Right lung (tissue), 5 donors: ENCODE measurements around the gene CADPS2. TPM values are rescaled to one million over a fixed set of nuclear protein-coding genes. Genes with fewer than 3 reads are reported as not detected.

Source experiments
- DNase-seq, 2 donors: peaks; one replicate each; pipeline ENCODE4 v3.0.0-alpha.2; 2013
- polyA plus RNA-seq, 5 donors: library from polyadenylated mRNA; unstranded; fragments of 120-200 nt; gene quantifications; one replicate each; pipeline versions ENCODE4 v1.2.1 to v1.2.3, GENCODE V29; 2013; ENCODE audit warnings: inconsistent platforms in 1 of 5, low replicate concordance in 1 of 5; ENCODE audit not compliant: insufficient read length in 5 of 5, insufficient read depth in 1 of 5

CADPS2 gene
- polyA plus RNA-seq, 5 donors: 53.5 to 79.9 (median 73.9) TPM

DNA sequence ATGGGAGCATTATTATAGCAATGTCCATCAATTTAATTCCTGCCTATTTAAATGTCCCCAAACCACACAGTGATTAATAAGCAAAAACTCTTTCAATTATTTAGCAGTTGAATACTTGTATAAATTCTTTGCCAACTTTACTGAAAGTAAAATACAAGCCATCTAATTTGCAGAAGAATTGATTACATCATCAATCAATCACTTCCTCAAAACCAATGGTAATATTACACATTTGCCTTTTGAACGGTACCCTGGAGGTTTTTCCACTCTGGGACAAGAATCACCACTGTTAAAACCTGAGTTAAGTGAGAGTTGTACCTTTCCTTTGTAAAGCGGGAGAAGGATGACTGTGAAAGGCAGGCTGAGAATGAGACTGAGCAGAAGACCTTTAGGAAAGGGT is 280.3 kb downstream of the CADPS2 start:
- no peak for DNase-seq

DNA sequence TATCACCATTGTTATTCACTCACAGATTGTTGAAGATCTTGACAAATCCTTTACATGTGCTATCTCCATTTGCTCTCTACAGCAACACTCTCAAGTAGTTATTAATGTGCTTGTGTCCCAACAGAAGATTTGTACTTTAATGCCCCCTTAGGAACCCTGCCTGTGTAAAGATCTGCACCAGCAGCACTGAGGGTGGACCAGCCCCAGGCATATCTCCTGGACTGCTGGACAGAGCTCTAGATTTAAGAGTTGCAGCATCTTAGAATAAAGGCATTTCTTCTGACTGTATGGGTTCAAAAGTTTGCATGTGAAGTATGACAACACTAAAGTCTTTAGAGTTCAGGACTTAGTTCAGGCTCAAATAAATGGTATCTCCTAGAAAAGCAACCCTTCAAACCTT is 282.0 kb downstream of the CADPS2 start:
- no peak for DNase-seq

DNA sequence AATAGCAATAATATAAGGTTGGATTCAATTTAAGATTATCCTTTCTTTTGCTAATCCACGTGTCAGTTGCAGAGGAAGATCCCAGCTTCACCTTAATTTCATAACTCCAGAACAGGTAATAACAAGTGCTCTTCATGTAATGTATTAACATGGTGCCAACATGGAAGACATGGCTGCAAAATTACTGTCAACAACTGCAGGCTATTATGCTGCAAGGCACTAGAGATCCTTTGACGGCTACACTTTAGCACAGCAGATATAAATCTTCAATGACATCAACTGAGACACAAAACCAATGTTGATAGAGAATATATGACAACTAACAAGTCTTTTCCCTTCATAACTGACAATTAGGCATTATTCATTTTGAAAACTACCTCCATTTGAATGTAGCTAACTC is 283.5 kb downstream of the CADPS2 start:
- DNase-seq: no peak

DNA sequence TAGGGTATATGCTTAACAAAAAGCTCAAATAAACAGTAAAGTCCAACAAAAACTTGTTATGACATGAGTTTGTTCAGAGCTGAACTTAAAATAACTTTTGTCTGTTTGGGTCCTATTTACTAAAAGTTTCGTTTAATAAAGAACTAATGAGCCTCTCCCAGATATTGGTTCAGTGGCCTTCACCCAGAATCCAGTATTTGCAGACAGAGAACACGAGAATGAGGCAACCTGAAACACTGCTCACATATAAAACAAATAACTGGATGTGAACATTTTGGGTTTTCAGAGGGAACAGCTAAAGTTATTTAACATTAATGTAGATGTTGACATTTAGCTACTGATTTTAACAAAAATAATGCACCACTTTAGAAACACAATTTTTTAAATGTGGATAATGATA is 285.6 kb downstream of the CADPS2 start:
- DNase-seq: no peak

DNA sequence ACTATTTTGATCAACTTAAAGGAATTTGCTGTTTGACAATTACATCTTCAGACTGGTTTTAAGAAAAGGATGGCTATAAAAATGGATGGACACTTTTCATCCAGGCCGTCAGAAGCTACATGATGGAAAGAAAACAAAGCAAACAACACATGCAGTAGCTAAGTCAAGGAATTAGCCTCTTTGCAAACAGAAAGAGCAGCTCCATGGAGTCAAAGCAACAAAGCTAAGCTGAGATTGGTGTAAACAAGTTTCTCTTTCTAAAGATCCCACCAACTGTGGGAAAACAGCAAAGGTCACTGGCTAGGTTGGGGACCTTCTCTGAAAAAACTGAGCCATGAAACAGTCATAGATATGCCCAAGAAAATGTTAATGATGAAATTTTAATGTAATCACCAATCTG is 286.2 kb downstream of the CADPS2 start:
- no peak for DNase-seq

DNA sequence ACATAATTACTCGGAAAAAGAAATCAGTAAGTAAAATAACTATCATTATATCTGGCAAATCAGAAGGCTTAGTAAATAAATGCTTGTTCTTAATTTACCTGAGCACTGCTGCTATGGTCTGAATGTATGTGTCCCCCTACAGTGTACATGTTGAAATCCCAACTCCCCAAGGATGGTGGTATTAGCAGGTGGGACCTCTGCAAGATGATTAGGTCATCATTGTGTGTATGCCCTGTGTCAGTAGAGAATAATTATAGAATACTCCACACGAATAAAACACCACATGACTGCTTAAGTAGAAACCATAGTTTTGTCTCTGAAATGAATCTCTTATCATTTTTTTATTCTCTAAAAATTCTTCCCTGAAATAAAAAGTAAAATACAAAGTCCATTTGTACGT is 289.0 kb downstream of the CADPS2 start:
- DNase-seq: no peak

DNA sequence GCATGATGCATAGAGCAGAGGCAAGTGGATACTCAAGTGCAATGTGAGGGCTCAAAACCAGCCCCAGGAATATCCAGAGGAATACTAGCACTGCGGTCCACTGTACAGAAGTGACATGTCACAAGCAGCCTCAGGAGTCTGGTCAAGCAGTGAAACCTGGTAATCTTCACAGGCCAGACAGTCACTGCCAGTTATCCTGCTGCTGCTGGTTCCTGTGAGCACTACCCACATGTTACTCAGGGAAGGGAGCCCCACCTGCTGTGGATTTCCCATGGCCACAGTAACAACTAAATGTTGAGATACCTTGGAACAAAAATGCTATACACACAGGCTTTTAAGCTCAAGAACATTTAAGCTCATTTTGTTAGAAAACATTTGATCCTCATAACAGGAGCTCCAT is 290.4 kb downstream of the CADPS2 start:
- DNase-seq: no peak

DNA sequence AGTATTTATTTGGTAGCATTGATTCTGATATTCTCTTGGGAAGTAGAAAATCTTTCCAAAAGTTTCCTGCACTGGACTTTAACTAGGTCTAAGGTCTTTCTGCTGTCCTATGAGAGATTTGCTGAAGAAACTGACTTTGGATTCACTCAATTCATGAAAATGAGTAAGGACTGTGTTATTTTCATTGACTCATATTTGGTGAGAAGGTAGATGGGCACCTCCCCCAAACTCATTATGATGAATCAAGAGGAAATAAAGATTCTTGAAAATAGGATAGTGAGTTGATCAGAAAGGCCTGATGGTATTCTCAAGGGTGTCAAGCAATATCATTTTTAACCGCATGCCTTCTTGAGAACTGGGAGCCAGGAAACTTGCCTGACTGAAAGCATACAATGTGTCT is 297.6 kb downstream of the CADPS2 start:
- no peak for DNase-seq

DNA sequence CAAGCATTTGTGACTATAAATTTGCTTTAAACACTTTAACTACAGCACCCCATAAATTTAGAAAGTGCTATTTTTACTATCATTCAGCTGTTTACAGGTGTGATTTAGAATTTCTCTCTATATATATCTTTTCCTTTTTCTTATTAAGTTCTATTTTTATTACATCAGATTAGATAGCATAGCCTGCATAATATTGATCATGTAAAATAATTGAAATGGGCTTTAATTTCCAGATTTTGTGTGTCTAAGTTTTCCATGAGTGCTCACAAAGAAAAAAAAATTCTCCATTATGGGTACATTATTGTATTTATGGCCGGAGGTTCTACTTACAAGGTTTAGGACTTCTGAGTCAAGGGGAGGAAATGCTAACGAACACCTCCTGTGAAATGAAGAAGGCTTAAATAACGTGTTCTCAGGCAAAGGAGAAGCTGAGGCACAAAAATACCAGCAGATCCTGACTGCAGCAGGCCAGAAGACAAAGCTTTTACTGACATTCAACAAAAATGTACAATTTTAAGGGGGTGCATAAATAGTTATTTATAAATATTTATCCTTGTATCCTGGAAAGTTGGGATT is 301.5 kb downstream of the CADPS2 start:
- no peak for DNase-seq

DNA sequence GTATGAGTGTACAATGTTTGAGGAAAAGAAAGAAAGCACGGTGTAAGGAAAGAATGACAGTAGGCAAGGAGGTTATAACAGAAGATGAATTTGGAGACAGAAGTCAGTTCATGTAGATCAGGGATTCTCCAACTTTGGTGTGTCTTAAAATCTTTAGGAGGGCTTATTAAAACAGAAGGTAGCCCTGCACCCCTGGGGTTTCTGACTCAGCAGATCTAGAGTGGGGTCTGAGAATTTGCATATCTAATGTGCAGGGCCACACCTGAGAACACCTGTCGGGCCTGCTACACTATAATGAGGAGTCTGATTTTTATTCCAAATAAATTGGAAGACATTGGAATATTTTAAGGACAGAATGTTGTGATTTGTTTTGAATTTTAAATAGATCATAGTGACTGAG is 307.9 kb downstream of the CADPS2 start:
- no peak for DNase-seq

DNA sequence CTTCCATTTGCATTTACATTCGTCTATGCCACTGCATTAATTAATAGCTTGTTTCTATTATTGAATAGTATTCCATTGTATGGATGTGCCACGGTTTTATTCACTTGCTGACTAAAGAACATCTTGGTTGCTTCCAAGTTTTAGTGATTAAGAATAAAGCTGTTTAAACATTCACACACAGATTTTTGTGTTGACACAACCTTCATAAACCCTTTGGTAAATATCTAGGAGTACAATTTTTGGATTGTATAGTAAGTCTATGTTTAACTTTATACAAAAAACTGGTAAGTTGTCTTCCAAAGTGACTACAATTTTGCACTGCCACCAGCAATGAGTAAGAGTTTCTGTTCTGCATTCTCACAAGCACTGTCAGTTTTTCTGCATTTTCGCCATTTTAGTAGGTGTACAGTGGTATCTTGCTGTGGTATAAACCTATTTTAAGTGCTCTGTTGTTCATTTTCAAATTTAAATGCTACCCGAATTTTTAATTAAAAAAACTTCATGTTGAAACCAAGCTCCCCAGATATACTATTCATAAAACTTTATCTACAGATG is 308.7 kb downstream of the CADPS2 start:
- no peak for DNase-seq

DNA sequence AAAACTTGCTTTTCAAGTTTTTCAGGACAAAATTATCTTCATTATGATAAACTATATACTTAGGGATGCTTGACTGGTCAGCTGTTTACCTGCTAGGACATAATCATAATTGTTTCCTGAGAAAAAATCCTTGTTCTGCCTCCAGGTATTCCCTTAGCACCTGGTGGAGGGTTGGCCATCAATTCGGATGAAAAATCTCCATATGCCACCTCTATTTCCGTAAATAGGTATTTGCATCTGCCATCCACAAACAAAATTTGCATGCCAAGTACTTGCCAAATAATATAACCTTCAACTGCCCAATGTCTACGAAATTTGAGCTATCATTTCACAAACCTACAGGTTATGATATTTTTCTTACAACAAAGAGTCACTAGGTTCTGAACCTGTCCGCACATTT is 313.6 kb downstream of the CADPS2 start:
- no peak for DNase-seq

DNA sequence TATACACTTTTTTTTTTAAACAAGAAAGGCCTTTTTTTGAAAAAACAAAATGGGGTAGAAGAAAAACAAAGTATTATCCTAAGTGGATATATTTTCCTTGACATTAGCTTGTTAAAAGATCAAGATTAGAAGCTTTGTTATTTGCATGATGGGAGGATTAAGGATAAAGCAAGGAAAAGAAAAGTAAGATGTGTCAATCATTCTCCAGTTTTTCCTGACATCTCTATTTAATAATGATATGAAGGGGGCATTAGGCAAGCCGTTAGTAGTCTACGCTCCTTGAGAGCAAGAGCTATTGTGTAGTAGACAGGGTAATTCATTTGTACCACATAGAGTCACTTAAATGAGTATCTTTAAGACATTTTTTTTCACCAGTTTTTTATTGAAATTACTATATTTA is 324.9 kb downstream of the CADPS2 start:
- no peak for DNase-seq

DNA sequence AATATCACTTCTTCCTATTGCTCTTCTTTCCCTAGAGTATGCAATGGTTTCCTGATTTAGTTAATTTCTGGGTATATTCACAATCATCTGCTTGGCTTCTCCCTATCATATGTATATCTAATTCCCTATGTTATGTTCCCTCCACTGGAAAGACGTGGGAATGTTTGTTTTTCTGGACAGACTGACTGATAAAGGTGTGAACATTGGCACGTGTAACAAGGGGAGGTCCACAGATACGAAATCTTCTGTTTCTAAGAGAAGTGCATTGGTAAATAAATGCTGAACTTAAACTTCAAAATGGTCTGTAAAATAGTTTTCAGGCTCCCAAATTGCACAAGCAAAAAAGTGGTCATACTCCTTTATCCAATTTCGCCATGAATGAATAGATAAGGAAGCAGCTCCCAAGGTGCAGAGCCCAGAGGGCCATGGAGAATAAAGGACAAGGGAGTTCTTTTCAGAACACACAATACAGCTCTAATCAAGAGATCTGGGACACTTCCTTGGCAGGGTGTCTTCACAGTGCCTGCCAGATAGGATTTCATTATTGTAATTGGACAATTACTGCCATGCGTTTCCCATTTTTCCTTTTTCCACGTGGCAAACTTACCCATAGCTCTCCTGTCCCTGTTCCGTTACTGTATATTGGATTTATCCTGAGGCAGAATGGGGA is 329.3 kb downstream of the CADPS2 start:
- no peak for DNase-seq

DNA sequence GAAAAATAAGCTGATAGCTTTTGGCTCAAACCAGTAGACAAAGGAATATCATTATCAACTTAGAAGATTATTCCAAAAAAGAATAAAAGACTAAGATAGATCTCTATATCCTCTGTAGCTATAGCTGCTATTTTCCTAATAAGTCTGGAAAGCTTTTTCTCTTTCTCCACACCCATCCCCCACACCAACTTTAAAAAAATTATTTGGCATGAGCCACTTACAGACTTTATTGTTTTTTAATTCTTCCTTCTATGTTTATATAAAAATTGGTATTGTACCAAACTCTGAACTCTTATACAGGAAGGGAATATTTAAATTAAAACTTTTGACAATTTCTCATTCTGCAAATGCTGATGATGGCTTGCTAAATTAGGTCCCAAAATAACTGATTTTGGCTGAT is 330.0 kb downstream of the CADPS2 start:
- DNase-seq: peak; percentile 69 to 70

DNA sequence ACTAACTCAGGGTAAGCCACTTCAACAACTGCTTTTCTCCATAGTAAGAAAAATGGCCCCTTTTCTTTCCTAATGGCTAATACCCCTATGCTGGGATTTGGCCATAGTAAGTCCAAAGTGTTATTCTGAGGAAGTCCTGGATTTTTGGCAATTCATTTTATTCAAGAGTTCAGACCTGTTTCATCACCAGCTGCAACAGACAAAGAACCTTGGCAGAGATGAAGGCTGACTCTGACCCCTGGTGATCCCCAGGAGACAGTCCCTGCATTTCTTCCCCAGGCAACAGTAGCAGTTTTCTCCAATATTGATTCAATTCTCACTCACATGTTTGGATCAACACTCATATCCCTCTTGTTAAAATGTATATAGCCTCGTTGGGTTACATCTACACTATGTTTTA is 332.5 kb downstream of the CADPS2 start:
- no peak for DNase-seq

DNA sequence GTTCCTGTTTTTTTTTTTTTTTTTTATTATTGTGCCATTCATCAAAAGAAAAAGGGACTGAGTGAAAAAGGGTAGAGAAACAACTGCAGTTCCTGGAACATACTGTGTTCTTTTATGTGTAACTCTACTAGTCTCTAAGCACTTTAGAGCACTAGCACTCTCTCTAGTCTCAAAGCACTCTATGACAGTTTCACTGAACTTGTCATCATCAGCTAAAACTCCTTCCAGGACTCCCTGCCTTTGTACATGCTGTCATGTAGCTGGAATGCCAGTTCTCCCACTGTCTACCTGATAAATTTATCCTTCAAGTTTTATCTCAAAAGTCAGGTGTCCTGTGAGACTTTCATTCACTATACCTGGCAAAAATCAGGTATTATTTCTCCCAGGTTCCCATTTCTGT is 333.5 kb downstream of the CADPS2 start:
- DNase-seq: no peak

DNA sequence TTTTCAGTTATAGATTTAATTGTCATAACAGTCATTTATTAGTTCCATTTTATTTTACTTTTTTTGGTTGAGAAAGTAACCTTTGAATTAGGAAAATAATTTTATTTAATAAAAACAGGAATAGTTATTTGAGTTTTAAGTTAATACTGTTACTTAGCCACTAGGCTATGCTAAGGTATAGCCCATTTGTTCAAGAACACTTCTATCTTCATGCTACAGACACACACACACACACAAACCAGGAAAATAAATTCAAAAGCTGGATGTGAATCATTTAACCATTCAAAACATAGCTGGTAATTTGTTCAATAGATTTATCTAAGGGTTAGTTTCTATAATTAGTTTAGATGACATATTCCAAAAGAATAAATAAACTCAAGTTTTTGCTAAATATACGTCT is 335.7 kb downstream of the CADPS2 start:
- DNase-seq: no peak

DNA sequence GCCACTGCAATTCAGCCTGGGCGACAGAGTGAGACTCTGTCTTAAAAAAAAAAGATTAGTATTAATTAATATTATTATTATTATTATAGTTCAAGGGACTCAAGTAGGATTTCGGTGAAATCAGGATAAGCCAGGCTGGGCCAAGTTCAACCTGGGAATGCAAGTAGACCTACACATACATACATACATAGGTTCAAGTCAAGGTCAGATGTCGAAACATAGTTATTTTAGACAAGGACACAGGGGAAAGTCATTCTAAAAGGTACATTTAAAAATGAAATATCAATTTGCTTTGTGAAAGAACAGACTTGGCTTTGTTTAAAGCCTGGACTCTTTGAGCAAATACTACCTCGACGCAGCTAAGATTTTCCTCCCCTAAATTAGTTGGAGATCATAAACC is 336.7 kb downstream of the CADPS2 start:
- no peak for DNase-seq

DNA sequence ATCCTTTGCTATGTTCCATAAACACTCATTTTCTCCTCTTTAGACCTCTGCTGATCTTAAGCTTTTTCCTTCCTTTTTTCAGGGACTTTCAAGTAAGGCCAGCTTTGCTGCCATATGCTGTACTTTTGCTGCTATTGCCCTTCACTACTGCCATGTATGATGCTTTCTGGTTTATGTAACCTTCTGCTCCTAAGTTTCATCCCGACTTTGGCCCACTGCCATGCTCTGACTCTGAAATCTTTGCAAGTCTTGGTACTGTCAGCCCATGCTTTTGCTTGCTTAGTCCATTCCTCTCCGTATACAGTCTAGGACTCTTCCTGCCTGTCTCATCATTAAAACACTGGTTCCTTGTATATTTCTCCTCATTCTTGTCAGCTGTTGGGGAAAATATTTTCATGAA is 339.8 kb downstream of the CADPS2 start:
- no peak for DNase-seq

DNA sequence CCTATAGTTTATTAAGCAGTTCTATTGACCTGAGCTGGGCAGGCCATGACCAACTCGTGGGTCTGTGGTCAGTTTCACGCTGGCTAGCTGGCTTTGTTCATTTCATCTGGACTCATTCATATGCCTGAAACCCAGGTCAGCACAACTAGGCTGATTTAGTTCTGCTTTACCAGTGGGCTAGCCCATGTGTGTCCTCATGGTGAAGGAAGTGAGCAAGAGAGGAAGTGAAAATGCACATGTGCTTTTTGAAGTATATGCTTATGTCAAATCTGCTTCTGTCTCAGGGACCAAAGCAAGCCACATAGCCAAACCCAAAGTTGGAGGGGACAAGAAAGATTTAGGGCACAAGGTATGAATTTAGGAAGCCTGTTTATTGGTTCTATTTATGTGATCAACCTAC is 341.8 kb downstream of the CADPS2 start:
- no peak for DNase-seq

DNA sequence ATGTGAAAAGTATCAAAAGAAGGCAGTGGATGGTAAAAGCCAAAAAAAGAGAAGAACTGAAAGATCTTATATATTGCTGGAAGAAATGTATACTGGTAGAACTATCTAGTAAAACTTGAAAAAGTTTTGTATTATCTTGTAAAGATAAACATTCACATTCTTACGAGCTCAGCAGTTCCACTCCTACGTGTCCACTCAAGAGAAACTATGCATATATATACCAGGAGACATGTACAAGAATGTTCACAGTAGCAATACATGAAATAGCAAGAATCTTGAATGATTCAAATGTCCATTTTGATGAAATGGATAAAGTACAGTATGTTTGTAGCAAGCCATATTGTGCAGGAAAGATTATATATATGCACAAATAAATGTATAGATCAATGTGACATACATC is 342.4 kb downstream of the CADPS2 start:
- DNase-seq: no peak

DNA sequence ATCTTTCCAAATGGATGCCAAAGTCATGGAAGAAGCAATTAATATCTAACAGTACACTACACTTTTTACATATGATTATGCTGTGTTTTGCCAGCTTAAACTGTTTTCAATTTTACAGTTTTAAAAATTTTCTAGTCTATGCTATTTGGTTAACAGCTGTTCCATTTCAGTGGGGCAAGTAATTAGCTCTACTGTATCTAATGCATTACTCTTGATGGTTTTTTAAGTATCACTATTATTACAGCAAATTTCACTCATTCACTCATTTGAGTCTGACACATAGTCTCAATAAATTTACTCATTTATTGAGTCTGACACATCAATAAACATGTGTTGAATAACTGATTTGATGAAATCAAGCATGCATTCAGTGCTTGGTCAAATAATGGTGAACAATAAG is 343.1 kb downstream of the CADPS2 start:
- peak; percentile 56 to 64 for DNase-seq

DNA sequence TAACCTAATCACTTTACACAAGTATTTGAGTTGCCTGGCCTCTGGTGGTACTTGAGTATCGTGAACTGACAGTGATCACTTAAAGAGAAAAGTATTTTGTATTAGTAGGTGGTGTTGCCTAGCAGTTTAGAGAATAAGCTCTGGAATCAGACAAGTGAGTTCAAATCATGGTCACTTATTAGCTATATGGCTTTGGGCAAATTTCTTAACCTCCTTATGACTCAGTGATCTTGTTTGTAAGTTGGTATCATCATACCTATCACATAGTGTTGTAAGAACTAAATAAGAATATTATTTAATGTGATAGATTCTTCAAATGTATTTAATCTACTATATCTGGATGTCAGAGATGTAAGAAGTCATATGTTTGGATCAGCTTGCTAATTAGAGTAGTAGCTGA is 351.2 kb downstream of the CADPS2 start:
- DNase-seq: no peak
